Transverse colon (tissue), 4 donors: ENCODE measurements around the gene MTMR3. TPM values are rescaled to one million over a fixed set of nuclear protein-coding genes. Genes with fewer than 3 reads are reported as not detected.

ENCODE experiments used
- DNase-seq: peaks from one replicate; pipeline ENCODE4 v3.0.0-alpha.2; 2019
- H3K27ac ChIP-seq, 4 donors: fragments of 200-600 bp; sonication (generic); 2 replicates each; pipeline ENCODE4 v1.5.1; 2016 to 2018; ENCODE audit warnings: inconsistent platforms in 4 of 4
- H3K27me3 ChIP-seq: fragments of 200-600 bp; sonication (generic); 2 replicates; pipeline ENCODE4 v1.5.1; 2017; ENCODE audit warnings: inconsistent platforms
- H3K36me3 ChIP-seq, 4 donors: fragments of 200-600 bp; sonication (generic); 2 replicates each; pipeline ENCODE4 v1.5.1; 2017 to 2019; ENCODE audit warnings: inconsistent platforms in 4 of 4
- H3K4me1 ChIP-seq, 4 donors: fragments of 200-600 bp; sonication (generic); 2 replicates each; pipeline ENCODE4 v1.5.1; 2017 to 2020; ENCODE audit warnings: inconsistent platforms in 4 of 4
- H3K4me3 ChIP-seq, 4 donors: fragments of 200-600 bp; sonication (generic); 1 replicate in 1 of 4; 2 replicates in 3 of 4; pipeline versions ENCODE4 v1.5.1 to v1.6.1; 2017 to 2019; ENCODE audit warnings: inconsistent platforms in 4 of 4
- H3K9me3 ChIP-seq, 2 donors: fragments of 200-600 bp; sonication (generic); 2 replicates each; pipeline ENCODE4 v1.5.1; 2017 to 2019; ENCODE audit warnings: inconsistent platforms in 2 of 2
- CTCF ChIP-seq, 5 experiments: fragments of 200-600 bp in 3 of 5; fragments of 450-650 bp in 2 of 5; sonication (generic) in 3 of 5; IDR thresholded peaks; 1 replicate in 2 of 5; 2 replicates in 3 of 5; pipeline ENCODE4 v1.5.1; 2016 to 2017; ENCODE audit warnings: antibody characterized with exemption in 5 of 5, inconsistent platforms in 3 of 5, mild to moderate bottlenecking in 2 of 5, moderate library complexity in 1 of 5
- EP300 ChIP-seq: sonication (generic); formaldehyde crosslinking; IDR thresholded peaks from one replicate; pipeline ENCODE4 v1.6.1; 2017; ENCODE audit warnings: antibody characterized with exemption, low read depth
- POLR2A ChIP-seq: fragments of 450-650 bp; IDR thresholded peaks from one replicate; pipeline ENCODE4 v1.6.1; 2016; ENCODE audit warnings: antibody characterized with exemption, mild to moderate bottlenecking, moderate library complexity
- POLR2AphosphoS5 ChIP-seq, 3 donors: sonication (generic); formaldehyde crosslinking; IDR thresholded peaks; one replicate each; pipeline ENCODE4 v1.6.1; 2016; ENCODE audit warnings: antibody characterized with exemption in 3 of 3
- WGBS, 2 donors: methylation state at CpG; one replicate each; pipeline ENCODE4 v1.1.5; 2018; ENCODE audit warnings: low coverage in 1 of 2; 5-methylcytosine and 5-hydroxymethylcytosine counted together
- in situ Hi-C, 4 donors: fragments of 200-750 bp; cut with MboI; loops; one replicate each; pipeline versions ENCODE4 v1.15.0 to v1.15.1; 2017; ENCODE audit warnings: low sequenced_read_pairs in 3 of 4, low pct_ligation_motif_present in 1 of 4, low pct_unique_long_range_greater_than_20kb in 1 of 4
- intact Hi-C: fragments of 100-400 bp; cut with DNase I; formaldehyde crosslinking; loops from one replicate; pipeline ENCODE4 v1.15.1; 2023; ENCODE audit warnings: low total_unique reads
- total RNA-seq, 4 donors: library from RNA; depleted of rRNA; stranded (reverse); fragments of >200 nt; gene quantifications; one replicate each; pipeline ENCODE4 v1.1.0, GENCODE V29; 2016

Gene MTMR3
- total RNA-seq, 4 donors from 2014 or later: 52.5 to 92.7 (median 70.2) TPM

GRCh38 chr22:30020511-30020910 lies 137.5 kb downstream of the MTMR3 start:
- no peak for TF ChIP-seq CTCF (IDR thresholded peaks at IDR 0.05)
- no peak for TF ChIP-seq POLR2A
- TF ChIP-seq POLR2AphosphoS5 (IDR thresholded peaks at IDR 0.05): no peak
- no peak for TF ChIP-seq EP300
- no peak for DNase-seq
- H3K9me3 ChIP-seq: no peaks in the 10 kb centered on the region
- H3K36me3 ChIP-seq: peaks cover 0 to 71% (median 27%) of the 10 kb centered on the region in 4 donors
- in situ Hi-C loops: loop anchor here (25.0 kb wide), 3 partner anchors 183 to 383 kb away; partner anchors contain the start of gene ASCC2 (in 2 of the 4)
- H3K27ac ChIP-seq: no peak overlapping the region
- WGBS, 2 donors: 90% methylated on average over 9 of the region's 9 CpGs; no CpG with 5 or more reads in 1 of the 2 donors
- no peak overlapping the region for H3K4me3 ChIP-seq
- intact Hi-C loops: no loop called here
- H3K27me3 ChIP-seq: no peaks in the 10 kb centered on the region
- no peaks in the 10 kb centered on the region for H3K4me1 ChIP-seq

- Histone ChIP-seq H3K27ac (no peak overlapping the region), H3K36me3 (peaks cover 0 to 79% (median 31%) of the 10 kb centered on the region in 4 donors), H3K4me3 (no peak overlapping the region), H3K27me3 (no peaks in the 10 kb centered on the region), H3K9me3 (no peaks in the 10 kb centered on the region), H3K4me1 (peaks cover 0 to under 1% (median 0%) of the 10 kb centered on the region in 4 donors)
- 91 to 95% methylated on average over 3 of the region's 3 CpGs for WGBS, 2 donors
- DNase-seq: no peak
- in situ Hi-C loops (loop anchor here (25.0 kb wide), 3 partner anchors 184 to 384 kb away; partner anchors contain the start of gene ASCC2 (in 2 of the 4)), intact Hi-C loops (no loop called here)
- no peak for TF ChIP-seq POLR2AphosphoS5 (IDR thresholded peaks at IDR 0.05)
- no peak for TF ChIP-seq CTCF (IDR thresholded peaks at IDR 0.05)
- TF ChIP-seq POLR2A: no peak
- no peak for TF ChIP-seq EP300
These were observed 138.4 kb downstream of the MTMR3 start for GRCh38 chr22:30021338-30021737.

GRCh38 chr22:30021881-30022619 lies 139.1 kb downstream of the MTMR3 start:
- TF ChIP-seq CTCF (IDR thresholded peaks at IDR 0.05): no peak
- no peak for TF ChIP-seq POLR2AphosphoS5 (IDR thresholded peaks at IDR 0.05)
- TF ChIP-seq POLR2A: no peak
- TF ChIP-seq EP300: no peak
- no peaks in the 10 kb centered on the region for H3K9me3 ChIP-seq
- H3K4me1 ChIP-seq: peaks cover 0 to 7% (median 6%) of the 10 kb centered on the region in 4 donors
- DNase-seq: no peak
- in situ Hi-C loops: loop anchor here (25.0 kb wide), 3 partner anchors 185 to 385 kb away; partner anchors contain the start of gene ASCC2 (in 2 of the 4)
- no peak overlapping the region for H3K4me3 ChIP-seq
- H3K27me3 ChIP-seq: no peaks in the 10 kb centered on the region
- intact Hi-C loops: no loop called here
- H3K27ac ChIP-seq: no peak overlapping the region
- 90 to 100% methylated on average over 1 to 8 of the region's 8 CpGs for WGBS, 2 donors
- peaks cover 0 to 80% (median 31%) of the 10 kb centered on the region in 4 donors for H3K36me3 ChIP-seq

GRCh38 chr22:30023099-30023660 lies 140.2 kb downstream of the MTMR3 start:
- no peak for DNase-seq
- Histone ChIP-seq H3K27me3 (no peaks in the 10 kb centered on the region), H3K4me3 (no peak overlapping the region), H3K27ac (no peak overlapping the region), H3K9me3 (no peaks in the 10 kb centered on the region), H3K36me3 (peaks cover 0 to 72% (median 31%) of the 10 kb centered on the region in 4 donors), H3K4me1 (peaks cover 0 to 15% (median 6%) of the 10 kb centered on the region in 4 donors)
- 60 to 87% methylated on average over 1 to 4 of the region's 4 CpGs for WGBS, 2 donors
- intact Hi-C loops: no loop called here
- in situ Hi-C loops: loop anchor here (25.0 kb wide), 3 partner anchors 186 to 386 kb away; partner anchors contain the start of gene ASCC2 (in 2 of the 4)
- TF ChIP-seq POLR2A: no peak
- TF ChIP-seq EP300: no peak
- no peak for TF ChIP-seq CTCF (IDR thresholded peaks at IDR 0.05)
- no peak for TF ChIP-seq POLR2AphosphoS5 (IDR thresholded peaks at IDR 0.05)
